Psoas muscle (tissue), 8 donors: Measurements from ENCODE around the gene ZNF57. TPM values are rescaled to one million over a fixed set of nuclear protein-coding genes. Genes with fewer than 3 reads are reported as not detected.

ENCODE experiments used
- ATAC-seq, 4 donors: fragments of 200-7000 bp; cut with Tn5 transposase; one replicate each; pipeline ENCODE4 v1.9.1; 2020; ENCODE audit warnings: moderate library complexity in 3 of 4, mild to moderate bottlenecking in 2 of 4
- DNase-seq, 2 donors: peaks; one replicate each; pipeline ENCODE4 v3.0.0-alpha.2; 2020
- H3K27ac ChIP-seq: fragments of 200-600 bp; one replicate; pipeline ENCODE4 v1.8.0; 2022
- H3K27me3 ChIP-seq, 3 donors: fragments of 200-600 bp in 1 of 3; one replicate each; pipeline versions ENCODE4 v1.6.1 to v1.8.0; 2013 to 2022; ENCODE audit warnings: low read length in 2 of 3, mild to moderate bottlenecking in 2 of 3, moderate library complexity in 1 of 3; ENCODE audit not compliant: insufficient read depth in 3 of 3
- H3K36me3 ChIP-seq, 2 donors: fragments of 200-600 bp in 1 of 2; one replicate each; pipeline versions ENCODE4 v1.6.1 to v1.8.0; 2013 to 2022; ENCODE audit warnings: low read depth in 1 of 2, mild to moderate bottlenecking in 1 of 2, moderate library complexity in 1 of 2; ENCODE audit not compliant: insufficient read depth in 1 of 2
- H3K4me1 ChIP-seq: fragments of 200-600 bp; one replicate; pipeline ENCODE4 v1.8.0; 2022
- H3K4me3 ChIP-seq: fragments of 200-600 bp; one replicate; pipeline ENCODE4 v1.8.0; 2022; ENCODE audit warnings: mild to moderate bottlenecking
- H3K9me3 ChIP-seq: fragments of 200-600 bp; one replicate; pipeline ENCODE4 v1.8.0; 2022
- WGBS, 3 donors: extraction: QIAGEN DNeasy Blood & Tissue Kit; methylation state at CpG; one replicate each; pipeline versions ENCODE4 v1.1.6 to v1.1.7; 2013; 5-methylcytosine and 5-hydroxymethylcytosine counted together
- intact Hi-C, 2 donors: fragments of 100-400 bp; cut with DNase I; formaldehyde crosslinking; loops; one replicate each; pipeline versions ENCODE4 v1.11.0 to v1.14.2; 2022
- polyA plus RNA-seq, 3 donors: library from polyadenylated mRNA; stranded (reverse); fragments of 200-250 nt; gene quantifications; one replicate each; pipeline ENCODE4 v1.2.3, GENCODE V29; 2013
- total RNA-seq, 4 donors: library from RNA; stranded (reverse); fragmentation: NEBNext Ultra II Directional in 2 of 4; extraction: Animal tissue kit (Norgen Biotek cat#: 25700) in 2 of 4; gene quantifications; one replicate each; pipeline versions ENCODE4 v1.2.1 to v1.2.4, GENCODE V29; 2021 to 2023
- TF ChIP-seq, protein P1 (sequence below): fragments of 200-600 bp; IDR thresholded peaks from one replicate; pipeline ENCODE4 v1.8.0; 2022; ENCODE audit warnings: antibody characterized with exemption
- donor health status: healthy with polysubstance abuse.
- donor health status: DM: no; HTN: no; CAD: no; lungs with moderate emphysema.
- donor health status: Bipolar disorder and iron deficiency.
- donor health status: healthy.
- donor health status: DM: yes; HTN: yes; CAD: no.
- donor health status: DM: no; HTN: no; CAD: no.
- donor health status: DM: no; HTN: no; CAD: no.
- donor health status: DM: yes; HTN: yes; CAD: no.

ZNF57 gene
- total and polyA plus RNA-seq, 7 donors: 0.65 to 1.9 (median 1.1) TPM

DNA sequence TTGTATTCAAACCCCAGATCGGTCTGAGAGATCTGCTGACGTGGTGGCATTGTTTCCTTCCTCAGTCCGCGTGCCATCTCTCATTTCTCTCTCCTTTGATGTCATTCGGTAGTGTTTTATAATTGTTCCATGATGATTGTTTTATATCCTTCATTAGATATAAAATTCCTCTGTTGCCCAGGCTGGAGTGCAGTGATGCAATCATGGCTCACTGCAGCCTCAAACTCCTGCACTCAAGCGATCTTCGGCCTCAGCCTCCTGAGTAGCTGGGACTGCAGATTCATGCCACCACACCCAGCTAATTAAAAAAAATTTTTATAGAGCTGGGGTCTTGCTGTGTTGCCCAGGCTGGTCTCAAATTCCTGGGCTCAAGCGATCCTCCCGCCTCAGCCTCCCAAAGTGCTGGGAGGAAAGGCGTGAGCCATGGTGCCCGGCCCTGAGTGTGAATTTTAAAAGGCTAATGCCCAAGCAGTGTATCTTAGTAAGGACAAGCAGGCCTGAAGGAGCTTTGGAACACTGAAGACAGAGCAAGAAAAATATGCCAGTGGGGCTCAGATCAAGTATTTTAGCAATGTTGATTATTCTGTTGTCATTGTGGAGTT, 5.3 kb downstream of the ZNF57 start:
- no peaks in the 10 kb centered on the region for H3K9me3 ChIP-seq
- WGBS, 3 donors: 87 to 90% (median 90%) methylated on average over 11 of the region's 11 CpGs
- no peak overlapping the region for H3K27ac ChIP-seq
- no peaks in the 10 kb centered on the region for H3K4me1 ChIP-seq
- no peaks in the 10 kb centered on the region for H3K27me3 ChIP-seq
- ATAC-seq (no peak), DNase-seq (no peak)
- intact Hi-C loops: no loop called here
- TF ChIP-seq, protein P1, sequence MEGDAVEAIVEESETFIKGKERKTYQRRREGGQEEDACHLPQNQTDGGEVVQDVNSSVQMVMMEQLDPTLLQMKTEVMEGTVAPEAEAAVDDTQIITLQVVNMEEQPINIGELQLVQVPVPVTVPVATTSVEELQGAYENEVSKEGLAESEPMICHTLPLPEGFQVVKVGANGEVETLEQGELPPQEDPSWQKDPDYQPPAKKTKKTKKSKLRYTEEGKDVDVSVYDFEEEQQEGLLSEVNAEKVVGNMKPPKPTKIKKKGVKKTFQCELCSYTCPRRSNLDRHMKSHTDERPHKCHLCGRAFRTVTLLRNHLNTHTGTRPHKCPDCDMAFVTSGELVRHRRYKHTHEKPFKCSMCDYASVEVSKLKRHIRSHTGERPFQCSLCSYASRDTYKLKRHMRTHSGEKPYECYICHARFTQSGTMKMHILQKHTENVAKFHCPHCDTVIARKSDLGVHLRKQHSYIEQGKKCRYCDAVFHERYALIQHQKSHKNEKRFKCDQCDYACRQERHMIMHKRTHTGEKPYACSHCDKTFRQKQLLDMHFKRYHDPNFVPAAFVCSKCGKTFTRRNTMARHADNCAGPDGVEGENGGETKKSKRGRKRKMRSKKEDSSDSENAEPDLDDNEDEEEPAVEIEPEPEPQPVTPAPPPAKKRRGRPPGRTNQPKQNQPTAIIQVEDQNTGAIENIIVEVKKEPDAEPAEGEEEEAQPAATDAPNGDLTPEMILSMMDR: no peak
- no peak overlapping the region for H3K4me3 ChIP-seq
- H3K36me3 ChIP-seq: no peaks in the 10 kb centered on the region

DNA sequence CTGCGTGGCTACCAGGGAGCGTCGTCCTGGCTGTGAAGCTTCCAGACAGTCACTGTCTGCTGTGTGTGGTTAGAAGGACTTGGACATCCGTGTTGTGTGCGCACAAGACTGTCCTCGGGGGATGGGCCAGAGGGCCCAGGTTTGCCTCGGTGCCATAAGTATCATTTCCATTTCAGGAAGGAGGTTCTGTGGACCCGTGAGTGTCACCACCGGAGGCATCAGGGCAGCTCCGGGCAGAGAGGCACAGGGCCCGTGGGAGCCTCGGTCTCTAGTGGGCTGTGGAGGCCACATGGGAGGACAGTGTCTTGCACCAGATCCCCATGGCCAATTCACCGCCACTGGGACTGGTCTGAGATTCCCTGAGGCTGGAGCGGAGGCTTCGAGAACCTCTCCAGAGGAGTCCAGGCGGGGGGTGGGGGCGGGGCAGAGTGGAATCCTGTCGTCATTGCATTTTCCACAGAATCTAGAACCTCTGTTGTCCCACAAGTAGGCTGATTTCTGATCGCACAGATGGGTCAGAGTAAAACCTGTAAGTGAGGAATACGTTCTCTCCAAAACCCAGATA, 6.0 kb downstream of the ZNF57 start:
- 86 to 90% (median 87%) methylated on average over 20 of the region's 20 CpGs for WGBS, 3 donors
- ATAC-seq: no peak
- H3K4me3 ChIP-seq: no peak overlapping the region

GRCh38 chr19:2912306-2912705, 11.6 kb downstream of the ZNF57 start:
- WGBS, 3 donors: 93 to 97% (median 96%) methylated on average over 5 of the region's 5 CpGs
- DNase-seq: no peak
- no peaks in the 10 kb centered on the region for H3K4me1 ChIP-seq
- no peak overlapping the region for H3K4me3 ChIP-seq
- no peak overlapping the region for H3K27ac ChIP-seq
- TF ChIP-seq, protein P1: no peak
- H3K27me3 ChIP-seq: no peaks in the 10 kb centered on the region
- peaks cover 10 to 14% of the 10 kb centered on the region in 2 donors for H3K36me3 ChIP-seq
- no peak for ATAC-seq
- H3K9me3 ChIP-seq: peaks cover 8% of the 10 kb centered on the region
- intact Hi-C loops: no loop called here

More for the DNA sequence above, 6.0 kb downstream of the ZNF57 start:
- no peaks in the 10 kb centered on the region for H3K4me1 ChIP-seq
- H3K27ac ChIP-seq: no peak overlapping the region
- H3K9me3 ChIP-seq: no peaks in the 10 kb centered on the region
- TF ChIP-seq, protein P1: no peak
- no peak for DNase-seq
- intact Hi-C loops: no loop called here
- H3K36me3 ChIP-seq: no peaks in the 10 kb centered on the region
- no peaks in the 10 kb centered on the region for H3K27me3 ChIP-seq

DNA sequence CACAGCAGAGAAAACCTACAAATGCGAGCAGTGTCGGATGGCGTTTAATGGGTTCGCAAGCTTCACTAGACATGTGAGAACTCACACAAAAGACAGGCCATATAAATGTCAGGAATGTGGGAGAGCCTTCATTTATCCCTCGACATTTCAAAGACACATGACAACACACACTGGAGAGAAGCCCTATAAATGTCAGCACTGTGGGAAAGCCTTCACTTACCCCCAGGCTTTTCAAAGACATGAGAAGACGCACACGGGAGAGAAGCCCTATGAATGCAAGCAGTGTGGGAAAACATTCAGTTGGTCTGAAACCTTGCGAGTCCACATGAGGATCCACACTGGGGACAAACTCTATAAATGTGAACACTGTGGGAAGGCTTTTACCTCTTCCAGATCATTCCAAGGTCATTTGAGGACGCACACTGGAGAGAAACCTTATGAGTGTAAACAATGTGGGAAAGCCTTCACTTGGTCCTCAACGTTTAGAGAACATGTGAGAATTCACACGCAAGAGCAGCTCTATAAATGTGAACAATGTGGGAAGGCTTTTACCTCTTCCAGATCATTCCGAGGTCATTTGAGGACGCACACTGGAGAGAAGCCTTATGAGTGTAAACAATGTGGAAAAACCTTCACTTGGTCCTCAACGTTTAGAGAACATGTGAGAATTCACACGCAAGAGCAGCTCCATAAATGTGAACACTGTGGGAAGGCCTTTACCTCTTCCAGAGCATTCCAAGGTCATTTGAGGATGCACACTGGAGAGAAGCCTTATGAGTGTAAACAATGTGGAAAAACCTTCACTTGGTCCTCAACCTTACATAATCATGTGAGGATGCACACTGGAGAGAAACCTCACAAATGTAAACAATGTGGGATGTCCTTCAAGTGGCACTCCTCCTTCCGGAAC, 16.8 kb downstream of the ZNF57 start:
- H3K4me1 ChIP-seq: no peaks in the 10 kb centered on the region
- ATAC-seq (no peak), DNase-seq (no peak)
- H3K9me3 ChIP-seq: peaks cover 24% of the 10 kb centered on the region
- intact Hi-C loops: no loop called here
- TF ChIP-seq, protein P1: no peak
- no peaks in the 10 kb centered on the region for H3K27me3 ChIP-seq
- WGBS, 3 donors: 95 to 97% (median 95%) methylated on average over 16 of the region's 16 CpGs
- no peak overlapping the region for H3K27ac ChIP-seq
- no peak overlapping the region for H3K4me3 ChIP-seq
- peaks cover 13 to 30% of the 10 kb centered on the region in 2 donors for H3K36me3 ChIP-seq
